OCI-LY3 (cell line): Measurements from ENCODE around the gene EME1.
"Not testable (repeated sequence)": the region's sequence is repeated elsewhere in the genome, so short reads cannot be mapped to it uniquely, and the experiment has no call there.

Experiments
- H2AFZ ChIP-seq: fragments of 200-600, 300-600 bp; shearing (Covaris generic); 2 replicates; pipeline ENCODE4 v1.6.0; 2014; ENCODE audit warnings: antibody characterized with exemption, low read depth, low read length
- H3K27ac ChIP-seq: fragments of 200-600, 300-600 bp; sonication (generic); 2 replicates; pipeline ENCODE4 v1.5.1; 2014; ENCODE audit warnings: mild to moderate bottlenecking, low read length, moderate library complexity, mixed read lengths
- H3K27me3 ChIP-seq: fragments of 200-600, 300-600 bp; sonication (generic); 2 replicates; pipeline ENCODE4 v1.6.1; 2014; ENCODE audit warnings: low read depth, low read length, mixed read lengths
- H3K36me3 ChIP-seq: fragments of 200-600, 300-600 bp; sonication (generic); replicated peaks from 2 replicates; pipeline ENCODE3; 2014; ENCODE audit warnings: low read depth, low read length, mixed read lengths
- H3K4me1 ChIP-seq: fragments of 300-600, 200-600 bp; sonication (generic); 2 replicates; pipeline ENCODE4 v1.6.1; 2014; ENCODE audit warnings: low read length, mixed read lengths
- H3K4me2 ChIP-seq: fragments of 200-600, 300-600 bp; sonication (generic); 2 replicates; pipeline ENCODE4 v1.6.1; 2014; ENCODE audit warnings: low read length, mixed read lengths
- H3K4me3 ChIP-seq: fragments of 300-600, 200-600 bp; sonication (generic); 2 replicates; pipeline ENCODE4 v1.5.1; 2014; ENCODE audit warnings: antibody characterized with exemption, mild to moderate bottlenecking, low read length, moderate library complexity
- H3K79me2 ChIP-seq: fragments of 300-600, 200-600 bp; shearing (Covaris generic); 2 replicates; pipeline ENCODE4 v1.6.1; 2014; ENCODE audit warnings: mild to moderate bottlenecking, low read length, mixed read lengths
- H3K9ac ChIP-seq: fragments of 300-600, 200-600 bp; shearing (Covaris generic); 2 replicates; pipeline ENCODE4 v1.6.0; 2014; ENCODE audit warnings: mild to moderate bottlenecking, low read length, moderate library complexity
- H3K9me3 ChIP-seq: fragments of 200-600, 300-600 bp; shearing (Covaris generic); 2 replicates; pipeline ENCODE4 v1.6.1; 2014; ENCODE audit warnings: low read length, mixed read lengths; ENCODE audit not compliant: insufficient read depth
- H4K20me1 ChIP-seq: fragments of 200-600, 300-600 bp; sonication (generic); 2 replicates; pipeline ENCODE4 v1.6.1; 2016; ENCODE audit warnings: low read length, mixed read lengths; ENCODE audit not compliant: insufficient read depth
- CTCF ChIP-seq: fragments of 200-600, 300-600 bp; sonication (generic); IDR thresholded peaks from 2 replicates; pipeline ENCODE4 v1.5.1; 2014; ENCODE audit warnings: antibody characterized with exemption, low read length, low read depth
- EZH2phosphoT487 ChIP-seq: fragments of 200-600 bp; shearing (Covaris generic); IDR thresholded peaks from 2 replicates; pipeline ENCODE4 v1.6.1; 2018; ENCODE audit warnings: antibody characterized with exemption, mixed run types, low read depth

The EME1 gene

DNA sequence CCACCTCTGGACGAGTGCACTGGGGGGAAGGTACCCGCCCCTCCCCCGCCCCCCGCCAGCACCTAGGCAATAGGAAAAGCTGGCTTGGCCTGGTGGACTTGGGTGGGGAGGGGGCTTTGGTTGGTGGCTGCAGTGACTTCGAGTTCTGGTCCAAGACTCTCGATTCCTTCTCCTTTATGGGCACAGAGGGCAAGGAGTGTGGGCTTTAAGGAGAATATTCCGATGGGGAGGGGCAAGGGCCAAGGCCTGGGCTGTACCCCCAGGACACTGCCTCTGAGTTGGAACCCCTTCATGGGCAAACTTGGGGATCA, 53.4 kb downstream of the EME1 start:
- Histone ChIP-seq H2AFZ (no peak overlapping the region), H4K20me1 (no peaks in the 10 kb centered on the region), H3K4me3 (peak overlapping the region; percentile 88), H3K79me2 (peaks cover 29% of the 10 kb centered on the region), H3K4me2 (peak overlapping the region; percentile 96), H3K27me3 (no peaks in the 10 kb centered on the region), H3K27ac (peak overlapping the region; percentile 73), H3K9ac (peak overlapping the region; percentile 90), H3K9me3 (no peaks in the 10 kb centered on the region), H3K36me3 (peaks cover 10% of the 10 kb centered on the region), H3K4me1 (peaks cover 41% of the 10 kb centered on the region)
- no peak for TF ChIP-seq CTCF
- TF ChIP-seq EZH2phosphoT487 = no peak

- peaks cover 29% of the 10 kb centered on the region for H3K79me2 ChIP-seq
- H2AFZ ChIP-seq = no peak overlapping the region
- TF ChIP-seq CTCF (peak; percentile 62), EZH2phosphoT487 (no peak)
- peaks cover 35% of the 10 kb centered on the region for H3K4me1 ChIP-seq
- peaks cover 10% of the 10 kb centered on the region for H3K36me3 ChIP-seq
- H3K9ac ChIP-seq = peak overlapping the region; percentile 90
- peak overlapping the region; percentile 96 for H3K4me2 ChIP-seq
- peak overlapping the region; percentile 88 for H3K4me3 ChIP-seq
- H3K27ac ChIP-seq = peak overlapping the region; percentile 73
- H3K27me3 ChIP-seq = no peaks in the 10 kb centered on the region
- H4K20me1 ChIP-seq = no peaks in the 10 kb centered on the region
- H3K9me3 ChIP-seq = no peaks in the 10 kb centered on the region
Measured at GRCh38 chr17:50426814-50427787, 54.1 kb downstream of the EME1 start.

DNA sequence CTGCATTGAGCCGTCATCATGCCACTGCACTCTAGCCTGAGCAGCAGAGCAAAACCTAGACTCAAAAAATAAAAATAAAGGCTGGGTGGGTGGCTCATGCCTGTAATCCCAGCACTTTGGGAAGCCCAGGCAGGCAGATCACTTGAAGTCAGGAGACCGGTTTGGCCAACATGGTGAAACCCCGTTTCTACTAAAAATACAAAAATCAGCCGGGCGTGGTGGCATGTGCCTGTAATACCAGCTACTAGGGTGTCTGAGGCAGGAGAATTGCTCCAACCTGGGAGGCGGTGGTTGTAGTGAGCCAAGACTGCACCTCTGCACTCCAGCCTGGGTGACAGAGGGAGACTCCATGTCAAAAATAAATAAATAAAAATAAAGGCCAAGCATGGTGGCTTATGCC, 55.1 kb downstream of the EME1 start:
- H3K27me3 ChIP-seq, H3K36me3 ChIP-seq, H3K9ac ChIP-seq, H3K4me3 ChIP-seq, H3K4me2 ChIP-seq, H3K27ac ChIP-seq, H2AFZ ChIP-seq, H4K20me1 ChIP-seq, H3K9me3 ChIP-seq: not testable (repeated sequence)
- H3K4me1 ChIP-seq = peaks cover 29% of the 10 kb centered on the region
- H3K79me2 ChIP-seq = peaks cover 29% of the 10 kb centered on the region

DNA sequence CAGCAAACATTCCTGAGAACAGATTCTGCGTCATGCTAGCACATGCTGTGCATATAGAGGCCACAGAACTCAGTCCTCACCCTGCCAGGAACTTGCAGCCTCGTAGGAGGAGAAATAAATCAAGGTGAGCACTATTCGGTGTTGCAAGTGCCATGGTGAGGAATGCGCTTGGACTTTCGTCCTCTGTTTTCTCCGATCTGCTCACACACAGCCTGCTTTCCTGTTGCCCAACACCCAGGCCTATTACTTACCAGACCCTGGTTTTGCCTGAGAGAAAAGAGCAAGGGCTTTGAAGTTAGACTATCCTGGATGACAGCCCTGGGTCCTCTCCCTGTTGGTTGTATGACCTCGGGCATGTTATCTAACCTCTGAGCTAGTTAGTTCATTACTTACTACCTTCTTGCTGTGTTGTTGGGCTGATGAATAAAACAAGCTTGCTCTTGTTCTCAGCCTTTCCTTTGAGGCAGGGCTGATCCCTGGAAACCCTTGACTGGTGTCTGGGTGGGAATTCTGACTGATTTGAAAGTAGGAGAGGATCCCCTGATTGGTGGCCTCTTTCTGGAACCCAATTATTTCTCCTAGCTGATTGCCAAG, 55.9 kb downstream of the EME1 start:
- Histone ChIP-seq H3K79me2 (peaks cover 29% of the 10 kb centered on the region), H3K4me2 (no peak overlapping the region), H3K36me3 (peaks cover 12% of the 10 kb centered on the region), H3K4me1 (peaks cover 24% of the 10 kb centered on the region), H3K9me3 (no peaks in the 10 kb centered on the region), H3K4me3 (no peak overlapping the region), H3K27me3 (no peaks in the 10 kb centered on the region), H4K20me1 (no peaks in the 10 kb centered on the region), H3K9ac (no peak overlapping the region), H2AFZ (no peak overlapping the region), H3K27ac (no peak overlapping the region)
- TF ChIP-seq CTCF (no peak), EZH2phosphoT487 (no peak)
